ENCODE results near the gene RBM5. TPM values are rescaled to one million over a fixed set of nuclear protein-coding genes. Genes with fewer than 3 reads are reported as not detected.

RBM5 gene
- total and polyA plus RNA-seq, 2 experiments from 2014 or later, result 44.9 to 111 TPM

- no peaks in the 10 kb centered on the region for H3F3A ChIP-seq (replicated peaks; ENCODE audit: low read depth)
- H3K4me1 ChIP-seq (ENCODE audit: insufficient read depth), result peaks cover 23% of the 10 kb centered on the region
- H2AFZ ChIP-seq, result no peak overlapping the region
- no peak overlapping the region for H3K4me3 Mint-ChIP-seq
- no peak overlapping the region for H3K27ac Mint-ChIP-seq
- no peak overlapping the region for H3K4me3 ChIP-seq
- H3K9me3 Mint-ChIP-seq, result no peaks in the 10 kb centered on the region
- H3K36me3 ChIP-seq (ENCODE audit: insufficient read depth), result no peaks in the 10 kb centered on the region
- ATAC-seq, result no peak
- no peak overlapping the region for H3K27ac ChIP-seq (ENCODE audit: low read depth)
- H3K4me2 ChIP-seq, result no peak overlapping the region
- H3K27me3 Mint-ChIP-seq (ENCODE audit: insufficient read depth, low read depth, poor library complexity), result peaks cover 30% of the 10 kb centered on the region
- H3K9me2 ChIP-seq (ENCODE audit: insufficient read depth), result no peaks in the 10 kb centered on the region
- DNase-seq (ENCODE audit: low spot score), result no peak
- H3K4me1 Mint-ChIP-seq, result peaks cover 37% of the 10 kb centered on the region
- H4K20me1 ChIP-seq (replicated peaks; ENCODE audit: insufficient read depth), result no peaks in the 10 kb centered on the region
- no peaks in the 10 kb centered on the region for H3K79me2 ChIP-seq (replicated peaks; ENCODE audit: insufficient read depth)
- no peaks in the 10 kb centered on the region for H3K27me3 ChIP-seq (ENCODE audit: insufficient read depth)
- no peaks in the 10 kb centered on the region; the same call in 2 of the 3 replicates for H3K36me3 Mint-ChIP-seq (ENCODE audit: low read depth)
- TF ChIP-seq EZH2 (IDR thresholded peaks at IDR 0.05; ENCODE audit: low read depth, unreplicated experiment) (no peak), ZNF462 (CRISPR knock-in tag; IDR thresholded peaks at IDR 0.05) (no peak), ETS1 (IDR thresholded peaks at IDR 0.05) (no peak), CREB1 (CRISPR knock-in tag; IDR thresholded peaks at IDR 0.05; ENCODE audit: low read depth) (no peak), NANOG (IDR thresholded peaks at IDR 0.05; ENCODE audit: borderline replicate concordance) (no peak), ZNF331 (CRISPR knock-in tag; IDR thresholded peaks at IDR 0.05; ENCODE audit: low read depth) (no peak), POLR2AphosphoS5 (IDR thresholded peaks at IDR 0.05; ENCODE audit: low read depth) (no peak), EZH2phosphoT487 (IDR thresholded peaks at IDR 0.05; ENCODE audit: unreplicated experiment) (no peak), CTCF (conservative IDR thresholded peaks at IDR 0.05; ENCODE audit: low read depth in 2 of 2) (no peak), ZNF114 (CRISPR knock-in tag; IDR thresholded peaks at IDR 0.05) (no peak), STAT1 (IDR thresholded peaks at IDR 0.05; ENCODE audit: unreplicated experiment) (no peak), JUNB (IDR thresholded peaks at IDR 0.05; ENCODE audit: unreplicated experiment) (no peak), REST (IDR thresholded peaks at IDR 0.05; ENCODE audit: unreplicated experiment) (no peak)
Measured at GRCh38 chr3:50140990-50141389, 52.3 kb downstream of the RBM5 start.
